Superior temporal gyrus (tissue), 1 donor: ENCODE measurements around the gene GTF2B.
"Not testable (repeated sequence)": the region's sequence is repeated elsewhere in the genome, so short reads cannot be mapped to it uniquely, and the experiment has no call there.

ENCODE experiments used
- DNase-seq: peaks from one replicate; pipeline ENCODE4 v3.0.0-alpha.2; 2016; ENCODE audit errors: extremely low spot score

GTF2B gene

GRCh38 chr1:88885933-88886332 lies 5.4 kb downstream of the GTF2B start:
- DNase-seq: no peak

DNA sequence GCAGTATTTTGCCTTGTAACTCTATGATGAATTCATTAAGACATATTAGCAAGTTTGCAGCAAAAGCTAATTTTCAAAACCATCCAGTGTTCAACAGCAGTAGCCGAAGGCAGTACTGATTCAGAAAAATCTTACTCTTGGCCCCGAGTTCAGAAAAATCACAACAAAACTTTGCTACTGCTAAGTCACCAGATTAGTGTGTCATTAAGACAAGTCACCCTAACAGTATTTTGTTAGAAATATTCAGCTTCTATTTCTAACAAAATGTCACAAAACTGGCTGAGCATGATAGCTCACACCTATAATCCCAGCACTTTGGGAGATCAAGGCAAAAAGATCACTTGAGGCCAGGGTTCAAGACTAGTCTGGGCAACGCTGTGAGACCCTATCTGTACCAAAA lies 8.2 kb downstream of the GTF2B start:
- no peak for DNase-seq

DNA sequence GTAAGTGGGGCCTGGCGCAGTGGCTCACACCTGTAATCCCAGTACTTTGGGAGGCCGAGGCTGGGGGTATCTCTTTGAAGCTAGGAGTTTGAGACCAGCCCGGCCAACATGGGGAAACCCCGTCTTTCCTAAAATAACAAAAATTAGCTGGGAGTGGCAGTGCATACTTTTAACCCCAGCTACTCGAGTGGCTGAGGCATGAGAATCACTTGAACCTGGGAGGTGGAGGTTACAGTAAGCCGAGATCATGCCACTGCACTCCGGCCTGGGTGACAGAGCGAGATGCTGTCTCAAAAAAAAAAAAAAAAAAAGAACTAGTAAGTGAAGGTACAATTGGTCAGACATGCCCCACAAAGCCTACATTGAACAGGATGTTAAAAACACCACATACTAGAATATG lies 10.7 kb downstream of the GTF2B start:
- DNase-seq: not testable (repeated sequence)

DNA sequence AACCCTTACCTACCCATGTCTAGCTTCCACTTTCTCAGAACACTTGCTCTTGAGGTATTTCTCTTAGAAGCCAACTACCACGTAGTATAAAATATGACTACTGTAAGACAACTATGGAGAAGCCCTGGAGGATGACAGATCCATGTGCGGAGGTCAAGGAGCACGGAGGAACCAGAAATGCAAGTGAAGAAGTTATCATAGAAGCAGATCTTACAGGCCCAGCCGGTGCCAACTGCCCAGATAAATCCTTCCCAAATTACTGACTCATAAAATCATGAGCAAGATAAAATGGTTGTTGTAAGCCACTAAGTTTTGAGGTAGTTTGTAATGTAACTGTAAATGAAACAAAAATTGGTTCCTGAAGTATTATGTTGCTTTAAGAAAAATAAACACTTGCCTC lies 12.6 kb downstream of the GTF2B start:
- DNase-seq: no peak

DNA sequence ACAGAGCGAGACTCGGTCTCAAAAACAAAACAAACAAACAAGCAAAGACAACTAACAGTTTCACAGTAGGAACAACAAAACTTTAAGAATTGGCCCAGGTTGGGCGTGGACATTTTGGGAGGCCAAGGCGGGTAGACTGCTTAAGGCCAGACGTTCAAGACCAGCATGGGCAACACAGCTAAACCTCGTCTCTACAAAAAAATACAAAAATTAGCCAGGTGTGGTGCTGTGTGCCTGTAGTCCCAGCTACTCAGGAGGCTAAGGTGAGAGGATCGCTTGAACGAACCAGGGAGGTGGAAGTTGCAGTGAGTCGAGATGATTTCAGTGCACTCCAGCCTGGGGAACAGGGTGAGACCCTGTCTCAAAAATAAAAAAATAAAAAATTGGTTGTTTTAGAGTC lies 13.5 kb downstream of the GTF2B start:
- no peak for DNase-seq

GRCh38 chr1:88877382-88877825 lies 14.0 kb downstream of the GTF2B start:
- DNase-seq: peak; percentile 75

GRCh38 chr1:88876573-88877365 lies 14.6 kb downstream of the GTF2B start:
- DNase-seq: no peak

DNA sequence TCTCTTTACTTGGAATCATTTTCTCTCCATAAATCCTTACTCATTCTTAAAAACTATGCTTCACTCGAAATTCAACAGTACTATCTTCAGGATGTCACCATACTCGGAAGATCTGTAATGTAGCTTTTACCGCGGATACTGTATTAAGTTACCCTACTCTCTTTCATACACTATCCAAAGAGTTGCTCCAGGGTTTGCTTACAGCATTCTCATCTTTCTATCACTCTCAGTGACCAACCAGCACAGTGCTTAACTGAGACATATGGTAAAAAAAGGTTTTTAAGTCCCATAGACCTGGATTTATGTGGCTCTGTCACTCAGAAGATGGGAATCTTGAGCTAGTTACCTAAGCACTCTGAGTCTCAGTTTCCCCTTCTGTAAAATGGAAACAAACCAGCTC lies 15.8 kb downstream of the GTF2B start:
- DNase-seq: no peak

DNA sequence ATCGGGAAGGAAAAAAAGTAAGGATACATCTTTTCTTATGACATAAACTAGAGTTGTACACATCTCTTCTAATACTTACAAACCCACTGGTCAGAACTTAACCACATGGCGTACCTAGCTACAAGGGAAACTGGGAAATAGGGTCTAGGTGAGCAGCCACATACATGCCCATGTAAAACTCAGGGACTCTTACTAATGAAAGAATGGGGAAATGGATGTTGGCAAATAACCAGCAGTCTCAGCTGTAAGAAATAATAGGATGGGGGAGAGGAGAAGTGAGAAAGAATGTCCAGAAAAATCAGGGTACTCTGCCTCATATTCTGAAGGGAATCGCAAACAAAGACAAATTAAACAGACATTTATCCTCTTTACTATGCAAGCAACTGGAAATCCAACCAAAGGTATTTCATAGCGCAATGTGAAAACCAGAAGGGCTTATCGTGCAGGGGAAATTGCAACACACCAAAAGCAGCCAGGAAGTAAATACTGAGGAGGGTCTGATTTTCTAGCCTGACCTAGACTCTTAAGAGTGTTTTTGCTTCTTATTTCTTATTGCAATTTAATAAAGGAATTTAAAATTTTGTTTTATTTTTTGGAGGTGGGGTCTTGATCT lies 17.5 kb downstream of the GTF2B start:
- no peak for DNase-seq

GRCh38 chr1:88869644-88870043 lies 21.7 kb downstream of the GTF2B start:
- not testable (repeated sequence) for DNase-seq

GRCh38 chr1:88867743-88868521 lies 23.4 kb downstream of the GTF2B start:
- DNase-seq: no peak

DNA sequence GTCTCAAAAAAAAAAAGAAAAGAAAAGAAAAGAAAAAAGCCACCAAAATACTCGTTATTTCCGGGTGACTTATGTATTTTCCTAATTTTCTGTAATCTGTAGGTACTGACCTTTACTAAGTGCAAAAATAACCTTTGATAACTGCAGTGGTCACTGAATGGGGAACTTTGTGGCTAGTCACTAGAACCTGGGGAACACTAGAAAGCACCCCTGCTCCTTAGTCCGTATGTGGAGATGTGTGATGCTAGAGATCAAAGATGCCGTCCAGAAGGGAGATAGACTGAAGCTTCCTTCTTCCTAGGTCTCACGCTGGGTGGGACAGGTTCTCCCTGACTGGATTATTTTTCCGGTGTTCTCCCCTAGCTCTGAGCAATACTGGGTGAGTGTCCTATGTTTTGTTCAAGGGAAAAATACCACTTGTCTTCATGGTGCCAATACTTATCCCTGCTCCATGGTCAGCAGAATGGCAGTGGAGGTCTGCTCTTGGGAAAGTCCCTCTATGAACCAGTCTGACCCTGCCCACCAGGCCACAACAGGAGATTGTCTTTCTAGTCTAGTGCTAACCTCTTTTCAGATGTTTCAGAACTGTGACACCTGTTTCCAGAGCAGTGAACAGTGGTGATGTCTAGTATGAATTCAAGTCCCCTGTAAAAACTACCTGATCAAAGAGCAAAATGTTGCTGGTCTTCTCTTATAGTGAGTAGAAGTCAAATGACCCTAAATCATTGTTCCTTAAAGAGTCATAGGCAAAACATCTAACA lies 39.9 kb downstream of the GTF2B start:
- DNase-seq: no peak

- no peak for DNase-seq
Observed at GRCh38 chr1:88847643-88848042, 43.7 kb downstream of the GTF2B start.

GRCh38 chr1:88825721-88826120 lies 65.6 kb downstream of the GTF2B start:
- DNase-seq: peak; percentile 29

- DNase-seq: not testable (repeated sequence)
Observed at GRCh38 chr1:88819642-88820041, 71.7 kb downstream of the GTF2B start.

GRCh38 chr1:88813471-88813870 lies 77.9 kb downstream of the GTF2B start:
- DNase-seq: no peak

DNA sequence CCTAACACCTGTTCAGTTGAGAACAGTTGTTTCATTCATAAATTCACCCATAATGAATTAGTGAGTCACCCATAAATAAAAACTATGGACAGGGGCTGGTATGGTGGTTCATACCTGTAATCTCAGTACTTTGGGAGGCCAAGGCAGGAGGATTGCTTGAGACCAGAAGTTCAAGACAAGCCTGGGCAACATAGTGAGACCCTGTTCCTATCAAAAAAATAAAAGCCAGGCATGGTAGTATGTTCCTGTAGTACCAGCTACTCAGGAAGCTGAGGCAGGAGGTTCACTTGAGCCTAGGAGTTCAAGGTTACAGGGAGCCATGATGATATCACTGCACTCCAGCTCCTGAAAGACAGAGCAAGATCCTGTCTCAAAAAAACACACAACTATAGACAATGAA lies 79.0 kb downstream of the GTF2B start:
- DNase-seq: no peak

DNA sequence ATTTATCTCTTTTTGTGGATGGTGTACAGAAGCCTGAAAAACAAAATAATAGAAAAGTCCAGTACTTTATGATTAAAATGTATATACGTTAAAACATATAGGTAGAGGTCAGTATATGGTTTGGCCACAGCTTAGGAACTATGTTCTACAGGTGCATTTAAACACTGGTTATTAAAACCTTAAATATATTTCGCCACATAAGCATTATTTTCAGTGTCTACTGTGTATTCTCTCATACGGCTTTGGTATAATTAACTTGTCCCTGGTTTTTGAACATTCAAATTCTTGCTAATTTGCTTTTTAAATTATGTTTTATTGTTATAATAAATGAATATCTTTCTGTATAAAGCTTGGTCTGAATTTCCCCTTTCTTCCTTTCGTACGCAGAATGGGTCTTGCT lies 87.9 kb downstream of the GTF2B start:
- no peak for DNase-seq

DNA sequence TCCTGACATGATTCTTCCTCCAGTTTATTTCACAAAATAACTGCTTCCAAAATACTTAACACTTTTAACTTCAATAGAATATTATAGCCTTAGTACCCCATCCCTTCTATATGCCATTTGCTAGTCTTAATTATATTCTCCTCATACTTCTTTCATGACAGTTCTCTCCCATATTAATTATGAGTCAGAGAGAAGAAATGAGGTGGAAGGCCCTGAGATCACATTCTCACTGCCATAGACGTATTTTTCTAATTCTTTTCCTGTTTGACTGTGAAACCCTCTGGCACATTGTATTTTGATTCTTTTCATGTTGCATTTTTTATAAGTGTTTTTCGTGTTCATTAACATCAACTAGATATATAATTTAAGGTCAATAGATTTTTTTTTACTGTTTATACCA lies 88.4 kb downstream of the GTF2B start:
- no peak for DNase-seq
